HG03571 (cell line): ENCODE measurements around the gene NLRP10.
A peak's percentile ranks its signal among the peaks of the same experiment; 100 is the strongest.
"Not testable (repeated sequence)": the region's sequence is repeated elsewhere in the genome, so short reads cannot be mapped to it uniquely, and the experiment has no call there.

Source experiments
- ATAC-seq: cut with Tn5 transposase; IDR thresholded peaks from one replicate; pipeline ENCODE4 v1.9.1; 2021; ENCODE audit not compliant: unreplicated experiment

Gene NLRP10

GRCh38 chr11:7965386-7965785 is at the start of gene NLRP10:
TSS of gene NLRP10 (minus strand) at chr11:7965447. CDS start at chr11:7963495, 1,952 bp downstream.
- no peak for ATAC-seq

GRCh38 chr11:8013833-8014232 is 48.6 kb upstream of the NLRP10 start:
- no peak for ATAC-seq

GRCh38 chr11:8011981-8012444 is 46.8 kb upstream of the NLRP10 start:
- ATAC-seq, result no peak

- ATAC-seq, result no peak
Measured at GRCh38 chr11:8011371-8011770, 46.1 kb upstream of the NLRP10 start.

GRCh38 chr11:8009856-8010255 is 44.6 kb upstream of the NLRP10 start:
- ATAC-seq, result no peak

GRCh38 chr11:8008212-8008611 is 43.0 kb upstream of the NLRP10 start:
- no peak for ATAC-seq

GRCh38 chr11:8006349-8006977 is 41.2 kb upstream of the NLRP10 start:
- peak; percentile 67 for ATAC-seq

- ATAC-seq, result no peak
Measured at GRCh38 chr11:8005556-8005955, 40.3 kb upstream of the NLRP10 start.

- ATAC-seq, result no peak
Measured at GRCh38 chr11:8004008-8004407, 38.8 kb upstream of the NLRP10 start.

- no peak for ATAC-seq
Measured at GRCh38 chr11:8003187-8003586, 37.9 kb upstream of the NLRP10 start.

GRCh38 chr11:8002676-8003075 is 37.4 kb upstream of the NLRP10 start:
- no peak for ATAC-seq

- ATAC-seq, result no peak
Measured at GRCh38 chr11:8000390-8000789, 35.1 kb upstream of the NLRP10 start.

- no peak for ATAC-seq
Measured at GRCh38 chr11:7999795-8000194, 34.5 kb upstream of the NLRP10 start.

- no peak for ATAC-seq
Measured at GRCh38 chr11:7994581-7995278, 29.5 kb upstream of the NLRP10 start.

- not testable (repeated sequence) for ATAC-seq
Measured at GRCh38 chr11:7987560-7987883, 22.3 kb upstream of the NLRP10 start.

GRCh38 chr11:7986768-7987559 is 21.7 kb upstream of the NLRP10 start, which contains the start of gene EIF3F:
TSS of gene EIF3F (plus strand) at chr11:7987337. CDS start at chr11:7987353, 16 bp downstream.
- ATAC-seq, result peak; percentile 93

- no peak for ATAC-seq
Measured at GRCh38 chr11:7983832-7984590, 18.8 kb upstream of the NLRP10 start.

GRCh38 chr11:7982582-7983119 is 17.4 kb upstream of the NLRP10 start:
- ATAC-seq, result peak; percentile 43

- ATAC-seq, result no peak
Measured at GRCh38 chr11:7981619-7982157, 16.4 kb upstream of the NLRP10 start.

- ATAC-seq, result no peak
Measured at GRCh38 chr11:7977232-7977917, 12.1 kb upstream of the NLRP10 start.
